Medulla oblongata (tissue), 1 donor: Measurements from ENCODE around the gene PRIMA1.

Source experiments
- DNase-seq: peaks from one replicate; pipeline ENCODE4 v3.0.0-alpha.2; 2015; ENCODE audit errors: extremely low spot score

Gene PRIMA1

DNA sequence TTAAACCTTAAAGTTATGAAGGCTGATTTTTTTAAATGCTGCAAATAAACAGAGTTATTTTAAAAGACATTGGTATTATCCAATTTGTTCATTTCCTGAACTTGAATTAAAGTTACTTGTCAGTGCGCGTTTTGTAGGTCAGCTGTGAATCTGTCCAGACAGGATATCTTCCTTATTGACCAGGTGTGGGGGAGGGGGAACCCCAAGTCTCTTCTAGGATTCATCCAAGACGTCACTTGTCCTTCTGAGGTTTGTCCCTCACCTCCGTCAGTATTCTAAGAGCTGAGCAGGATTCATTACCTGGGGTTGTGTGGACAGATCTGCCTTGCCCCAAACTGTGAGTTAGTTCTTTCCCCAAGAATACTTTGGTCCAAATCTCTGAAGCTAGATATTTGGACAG, 8.8 kb upstream of the PRIMA1 start:
- DNase-seq = no peak

DNA sequence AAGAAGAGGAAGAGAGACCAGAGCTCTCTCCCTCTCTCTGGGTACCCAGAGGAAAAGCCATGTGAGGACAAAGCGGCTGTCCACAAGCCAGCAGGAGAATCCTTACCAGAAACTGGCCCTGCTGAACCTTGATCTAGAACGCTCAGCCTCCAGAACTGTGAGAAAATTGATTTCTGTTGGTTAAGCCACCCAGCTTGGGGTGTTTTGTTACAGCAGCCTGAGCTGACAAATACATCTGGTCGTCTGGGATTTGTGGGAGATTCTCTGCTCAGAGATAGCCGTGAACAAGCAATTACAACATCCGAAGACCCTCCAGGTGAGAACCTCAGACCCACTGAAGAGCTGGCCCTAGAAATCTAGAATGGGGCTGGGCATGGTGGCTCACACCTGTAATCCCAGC, 6.5 kb upstream of the PRIMA1 start:
- no peak for DNase-seq

DNA sequence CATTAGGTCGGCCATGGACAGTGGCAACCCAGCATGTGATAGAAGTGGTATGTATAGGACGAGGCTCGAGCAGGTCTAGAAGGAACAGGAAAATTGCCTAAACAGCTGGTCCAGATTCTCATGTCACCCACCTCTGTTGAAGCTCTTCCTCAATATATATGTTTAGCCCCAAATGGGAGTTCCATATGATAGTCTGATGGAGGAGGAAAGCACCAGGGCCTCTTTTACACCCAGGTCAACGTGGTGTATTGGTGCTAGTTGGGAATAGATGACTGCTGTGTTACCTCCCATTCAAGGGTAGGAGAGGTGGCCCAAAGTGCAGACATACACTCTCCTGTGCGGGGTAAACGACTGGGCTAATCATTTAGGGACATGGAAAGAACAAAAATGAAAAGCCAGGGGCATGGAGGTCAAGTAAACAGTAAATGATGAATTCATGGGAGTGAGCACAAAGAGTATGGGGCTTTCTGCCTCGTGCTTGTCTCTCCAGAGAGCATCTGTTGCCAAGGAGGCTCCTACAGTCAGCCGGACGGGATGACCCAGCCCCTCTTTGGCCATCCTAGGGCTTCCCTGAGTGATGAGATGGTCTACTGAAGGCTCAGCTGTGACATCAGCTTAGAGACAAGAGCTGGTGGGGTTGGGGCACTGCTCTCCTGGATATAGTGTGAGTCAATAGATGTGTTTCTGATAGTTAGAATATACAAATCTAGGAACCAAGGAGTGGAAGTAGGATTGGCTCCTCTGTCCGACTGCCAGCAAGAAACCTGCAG, 5.5 kb upstream of the PRIMA1 start:
- DNase-seq = no peak

DNA sequence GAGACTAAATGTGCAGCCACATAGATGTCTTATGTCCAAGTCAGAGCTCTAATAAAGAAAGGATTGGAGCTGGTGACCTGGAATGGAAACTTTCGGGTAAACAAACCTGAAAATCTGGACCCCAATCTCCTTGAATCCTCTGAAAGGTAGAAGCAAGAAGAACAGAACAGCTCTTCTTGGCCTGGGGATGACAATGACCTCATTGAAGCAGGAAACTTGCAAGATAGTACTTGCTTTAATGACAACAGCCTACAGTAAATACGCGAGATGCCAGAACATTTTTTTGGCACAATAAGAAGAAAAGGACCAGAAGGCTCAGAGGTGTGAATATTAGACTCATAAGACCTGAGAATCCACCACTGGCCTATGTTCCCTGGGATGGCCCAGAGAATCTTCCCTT, 4.1 kb upstream of the PRIMA1 start:
- DNase-seq = no peak

DNA sequence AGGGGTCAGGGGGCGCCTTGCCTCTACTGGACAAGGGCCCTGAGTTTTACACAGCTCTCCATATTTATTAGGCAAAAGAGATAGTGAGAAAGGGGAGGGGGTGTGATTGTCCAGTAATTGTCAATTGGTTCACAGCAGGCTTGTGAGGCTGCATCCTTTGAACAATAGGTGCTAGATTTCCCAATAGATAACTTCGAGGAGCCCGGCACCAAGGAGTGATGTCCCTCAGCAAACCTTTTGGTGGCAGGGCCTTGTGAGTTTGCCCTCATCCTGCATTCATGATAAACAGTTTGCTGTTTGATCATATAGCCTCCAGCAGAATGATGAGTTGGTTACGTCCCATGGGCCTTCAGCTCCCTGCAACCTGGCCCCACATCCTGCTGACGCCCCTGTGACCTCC, 2.7 kb upstream of the PRIMA1 start:
- no peak for DNase-seq

DNA sequence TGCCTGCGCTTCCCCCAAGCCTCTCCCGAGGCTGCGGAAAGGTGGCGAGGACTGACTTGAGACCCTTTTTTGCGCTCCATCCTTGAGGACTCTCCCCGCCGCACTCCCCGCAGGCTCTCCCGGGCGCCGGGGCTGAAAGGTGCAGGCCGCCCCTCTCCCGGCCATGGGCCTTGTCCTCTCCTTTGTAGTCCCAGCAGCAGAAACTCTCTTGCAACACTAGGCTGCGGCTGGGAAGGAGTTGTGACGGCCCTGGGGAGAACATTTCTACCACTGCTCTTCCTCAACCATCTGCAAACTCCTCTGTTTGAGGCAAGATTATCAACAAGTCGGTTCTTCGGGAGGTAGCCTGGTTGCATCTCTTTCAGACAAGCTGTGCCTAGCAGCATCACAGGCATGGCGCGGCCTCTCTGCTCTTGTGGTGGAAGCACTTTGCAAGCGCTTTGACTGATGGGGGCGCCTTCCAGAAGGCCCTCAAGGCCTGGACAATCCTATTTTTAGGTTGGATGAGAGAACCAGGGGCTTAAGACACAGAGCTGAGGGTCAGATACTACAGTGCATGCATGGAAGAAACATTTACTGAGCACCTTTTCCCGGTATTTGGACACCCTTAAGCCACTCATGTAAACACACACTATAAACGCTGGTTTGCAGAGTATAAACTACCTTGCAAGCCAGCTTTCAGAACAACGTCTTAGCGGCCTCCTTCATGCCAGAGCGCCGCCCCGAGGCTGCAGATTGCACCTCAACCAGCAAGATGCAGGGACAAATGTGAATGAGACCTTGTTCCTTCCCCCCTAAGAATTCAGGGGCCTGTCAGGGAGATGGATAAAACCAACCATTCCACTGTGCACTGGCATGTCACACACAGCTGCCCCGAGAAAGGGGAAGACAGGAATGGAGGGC, 1.2 kb upstream of the PRIMA1 start:
- DNase-seq = no peak

DNA sequence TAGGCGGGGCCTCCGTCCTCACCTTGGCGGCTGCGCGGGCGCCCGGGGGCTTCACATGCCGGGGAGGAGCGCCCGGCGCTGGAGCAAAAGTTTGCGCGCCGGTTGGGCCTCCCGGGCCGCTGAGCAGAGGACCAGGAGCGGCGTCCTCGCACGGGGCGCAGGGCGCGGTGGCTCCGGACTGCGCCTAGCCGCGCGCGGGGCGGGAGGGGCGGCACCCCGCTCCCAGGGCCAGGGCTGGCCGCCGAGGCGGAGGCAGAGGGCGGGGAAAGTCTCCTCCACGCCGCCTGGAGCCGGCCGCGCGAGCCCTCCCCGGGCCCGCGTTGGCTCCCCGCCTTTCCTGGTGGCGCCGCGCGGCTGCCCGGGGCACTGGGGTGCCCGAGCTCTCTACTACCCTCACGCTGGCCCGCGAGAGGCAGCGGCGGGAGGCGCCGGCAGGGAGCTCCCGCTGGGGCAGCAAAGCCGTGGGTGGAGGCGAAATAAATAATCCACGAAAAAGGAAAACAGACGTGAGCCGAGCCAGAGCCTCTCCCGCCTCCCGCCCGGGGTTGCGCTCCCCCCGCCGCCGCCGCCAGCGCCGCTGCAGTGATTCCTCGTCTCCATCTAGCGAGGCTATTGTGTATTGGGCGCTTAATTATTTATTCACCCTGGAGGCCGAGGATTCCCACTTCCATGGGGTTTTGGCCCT, 400 bp upstream of the PRIMA1 start:
- peak; percentile 80 for DNase-seq

DNA sequence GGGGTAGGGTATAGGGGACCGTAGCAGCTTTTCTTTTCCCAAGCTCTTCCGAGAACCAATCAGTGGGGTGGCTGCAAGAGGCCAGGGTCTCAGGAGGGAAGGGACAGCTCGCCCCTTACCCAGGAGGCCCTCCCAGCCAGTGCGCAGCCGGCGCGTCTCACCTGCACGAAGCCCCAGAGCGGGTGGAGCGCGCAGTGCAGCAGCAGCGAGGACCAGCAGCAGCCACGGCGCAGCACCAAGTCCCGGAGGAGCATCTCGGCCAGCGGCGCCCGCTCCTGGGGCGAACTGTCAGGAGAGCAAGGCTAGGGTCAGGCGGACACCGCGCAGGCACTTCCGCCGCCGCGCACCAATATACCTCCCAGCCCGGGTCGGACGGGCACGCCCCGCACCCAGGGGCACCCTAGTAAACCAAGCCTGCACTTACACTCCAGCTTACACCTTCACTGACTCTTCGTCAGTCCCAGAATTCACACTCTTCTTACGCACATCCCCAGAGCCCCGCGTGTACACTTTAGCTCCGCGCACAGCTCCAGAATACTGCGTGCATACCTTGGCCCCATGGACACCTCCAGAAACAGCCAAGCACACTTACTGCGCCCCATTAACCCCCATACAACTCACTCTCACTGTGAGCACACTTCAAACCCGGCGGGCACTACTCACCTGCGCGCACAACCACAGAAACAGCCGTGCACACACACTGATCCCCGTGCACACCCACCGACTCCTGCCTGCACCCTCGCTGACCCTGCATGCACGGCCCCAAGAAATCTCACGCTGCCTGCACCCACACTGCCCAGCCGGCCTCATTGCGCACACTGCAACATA, 606 bp downstream of the PRIMA1 start:
- no peak for DNase-seq

DNA sequence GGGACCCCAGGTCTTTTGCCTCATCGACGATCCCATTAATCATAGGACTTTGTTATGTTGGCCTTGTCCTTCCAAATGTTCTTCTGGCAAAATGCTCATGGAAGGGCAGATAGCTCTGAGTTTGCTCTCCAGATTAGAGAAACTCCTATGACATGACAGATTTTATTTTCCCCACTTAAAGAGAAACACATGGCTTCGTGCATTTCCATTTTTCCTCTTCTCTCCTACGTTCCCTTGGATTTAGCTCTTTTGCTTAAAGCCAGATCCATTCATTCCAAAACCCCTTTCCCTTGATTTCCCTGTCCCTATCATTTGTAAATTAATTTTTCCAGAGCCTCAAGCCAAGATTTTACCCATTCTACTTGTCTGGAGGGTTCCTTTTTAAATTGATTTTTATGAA, 2.9 kb downstream of the PRIMA1 start:
- no peak for DNase-seq

DNA sequence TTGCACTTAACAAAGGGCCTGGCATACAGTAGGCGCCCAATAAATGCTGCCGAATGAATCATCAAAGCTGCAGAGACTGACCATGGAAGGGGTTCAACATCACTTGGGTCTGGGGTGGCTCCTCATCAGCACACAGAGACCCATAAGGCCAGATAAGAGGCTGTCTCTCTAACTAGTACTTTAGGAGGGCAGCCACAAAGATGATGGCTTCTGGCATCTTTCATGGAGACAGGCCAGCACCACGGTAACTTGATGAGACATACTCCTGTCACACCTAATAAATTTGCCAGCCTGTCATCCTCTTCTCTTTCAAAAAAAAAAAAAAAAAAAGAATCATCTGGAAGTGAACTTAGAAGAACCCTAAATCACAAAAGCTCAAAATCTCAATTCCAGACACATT, 3.4 kb downstream of the PRIMA1 start:
- no peak for DNase-seq

DNA sequence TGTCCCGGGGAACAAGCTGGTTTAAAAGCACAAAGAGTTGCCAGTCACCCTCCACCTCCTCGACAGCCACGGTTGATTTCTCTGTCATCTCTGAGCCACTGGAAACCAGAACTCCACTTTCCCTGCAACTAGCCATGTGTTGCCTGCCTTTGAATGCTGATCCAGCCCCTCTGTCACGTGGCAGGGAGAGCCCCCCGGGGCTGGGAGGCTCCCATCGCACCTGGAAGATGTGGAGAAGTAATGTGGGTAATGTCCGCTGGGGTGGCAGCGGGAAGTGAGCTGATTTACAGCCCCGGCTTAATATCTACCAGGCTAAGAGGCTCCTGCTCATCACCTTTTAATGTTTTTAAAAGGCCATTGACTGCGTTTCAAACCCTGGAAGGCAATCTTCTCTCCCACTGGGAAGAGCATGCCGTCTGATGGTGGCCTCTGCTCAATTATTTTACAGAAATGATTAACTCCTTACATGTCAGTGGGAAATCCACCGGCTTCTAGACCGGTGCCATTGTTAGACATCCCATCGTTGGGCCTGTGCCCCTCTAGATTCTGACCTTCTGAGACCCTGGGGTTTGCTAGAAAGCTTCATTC, 7.4 kb downstream of the PRIMA1 start:
- DNase-seq = no peak

DNA sequence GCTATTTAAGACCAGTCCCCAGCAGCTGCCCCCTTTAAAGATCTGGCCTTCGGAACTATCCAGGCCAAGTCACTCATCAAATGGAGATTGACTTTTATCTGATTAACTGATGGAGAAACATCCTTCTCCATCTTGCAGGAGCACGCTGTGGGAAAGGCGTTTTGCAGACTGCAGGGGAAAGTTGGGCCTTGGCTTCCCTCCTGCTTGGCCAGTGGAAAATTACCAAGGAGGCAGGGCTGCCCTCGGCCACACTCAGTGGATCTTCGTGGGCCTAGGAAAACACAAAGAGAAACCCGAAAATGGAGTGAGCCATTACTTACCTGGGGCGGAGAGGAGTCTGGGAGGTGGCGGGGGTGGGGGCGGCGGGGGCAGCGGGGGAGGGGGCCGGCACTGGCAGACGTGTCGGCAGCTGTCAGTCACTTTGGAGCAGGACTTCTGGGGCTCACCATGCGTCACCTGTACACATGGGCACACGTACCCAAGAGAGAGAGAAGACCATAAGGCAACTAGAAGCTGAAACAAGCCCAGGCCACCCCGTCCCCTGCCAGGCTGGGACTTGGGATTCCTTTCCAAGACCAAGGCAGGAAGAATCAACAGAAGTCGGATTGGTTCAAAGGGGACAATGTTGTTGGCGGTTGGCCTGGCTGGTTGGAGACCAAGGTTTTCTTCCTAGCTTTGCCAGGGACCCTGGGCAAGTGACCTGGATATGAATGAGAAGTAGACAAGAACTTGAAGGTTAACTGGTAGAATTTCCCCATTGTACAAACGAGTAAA, 9.2 kb downstream of the PRIMA1 start:
- DNase-seq = no peak

DNA sequence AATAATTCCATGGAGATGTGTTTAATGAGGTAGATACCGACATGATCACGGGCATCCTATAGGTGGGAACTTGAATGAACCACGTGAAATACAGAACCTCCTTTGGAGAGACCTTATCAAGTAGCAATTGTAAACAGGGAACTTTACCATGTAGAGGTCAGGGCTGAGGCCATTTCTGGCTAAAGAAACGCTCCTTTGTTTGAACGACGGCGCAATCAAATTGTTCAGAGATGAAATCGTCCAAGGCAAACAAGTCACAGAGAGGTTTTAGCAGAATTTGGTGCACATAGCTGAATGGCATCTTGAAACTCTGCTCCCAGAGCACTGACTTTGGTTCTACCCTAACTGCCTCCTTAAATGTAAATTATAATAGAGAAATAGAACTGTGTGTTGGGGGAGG, 9.8 kb downstream of the PRIMA1 start:
- DNase-seq = no peak

DNA sequence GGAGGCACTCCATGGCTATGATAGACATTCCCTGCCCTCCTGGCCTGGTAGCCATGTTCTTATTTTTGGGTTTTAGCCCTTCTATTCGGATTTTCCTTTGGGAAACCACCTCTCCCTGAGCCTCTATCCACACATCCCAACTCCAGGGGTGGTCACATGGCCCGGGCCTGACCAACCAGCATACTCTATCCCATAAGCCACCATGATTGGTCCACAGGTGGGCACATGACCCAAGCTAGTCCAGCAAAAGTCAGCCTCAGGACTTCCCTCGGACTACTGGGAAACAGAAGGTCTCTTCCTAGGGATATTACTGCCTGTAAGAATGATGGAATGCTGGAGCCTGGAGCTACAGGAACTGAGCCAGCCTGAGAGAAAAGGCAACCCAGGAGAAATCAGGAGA, 12.5 kb downstream of the PRIMA1 start:
- DNase-seq = no peak

DNA sequence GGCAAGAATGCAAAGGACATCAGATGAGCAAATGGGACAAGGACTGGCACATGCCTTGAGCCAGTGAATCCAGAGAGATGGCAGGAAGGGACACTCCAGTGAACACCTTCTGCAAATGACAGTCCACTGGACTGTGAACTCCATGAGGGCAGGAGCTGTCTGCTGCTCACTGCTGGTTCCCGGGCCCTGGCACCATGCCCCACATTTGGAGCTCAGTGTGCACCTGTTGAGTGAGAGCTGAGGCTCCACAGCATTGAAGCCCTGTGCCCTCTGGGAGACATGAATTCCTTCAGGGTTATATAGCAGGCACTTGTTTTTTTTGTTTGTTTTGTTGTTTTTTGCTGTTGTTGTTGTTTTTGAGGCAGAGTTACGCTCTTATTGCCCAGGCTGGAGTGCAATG, 13.1 kb downstream of the PRIMA1 start:
- no peak for DNase-seq

DNA sequence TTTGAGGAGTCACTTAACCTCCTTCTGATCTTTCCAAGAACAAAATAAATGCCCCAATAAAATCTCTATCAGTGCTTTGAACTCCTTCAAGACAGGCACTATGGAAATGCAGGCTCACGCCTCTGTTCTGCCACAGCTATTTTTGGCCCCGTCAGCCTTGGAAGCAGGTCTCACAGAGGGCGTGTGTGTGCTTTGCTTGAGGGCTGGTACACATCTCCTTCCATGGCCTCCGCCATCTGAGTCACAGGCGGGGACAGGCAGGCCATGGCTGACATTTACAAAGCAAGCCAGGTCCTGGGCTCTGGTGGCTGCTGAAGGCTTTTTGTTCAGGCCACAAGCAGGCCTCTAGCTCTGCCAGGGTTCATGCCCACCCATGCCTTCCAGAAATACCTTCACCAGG, 16.0 kb downstream of the PRIMA1 start:
- no peak for DNase-seq

DNA sequence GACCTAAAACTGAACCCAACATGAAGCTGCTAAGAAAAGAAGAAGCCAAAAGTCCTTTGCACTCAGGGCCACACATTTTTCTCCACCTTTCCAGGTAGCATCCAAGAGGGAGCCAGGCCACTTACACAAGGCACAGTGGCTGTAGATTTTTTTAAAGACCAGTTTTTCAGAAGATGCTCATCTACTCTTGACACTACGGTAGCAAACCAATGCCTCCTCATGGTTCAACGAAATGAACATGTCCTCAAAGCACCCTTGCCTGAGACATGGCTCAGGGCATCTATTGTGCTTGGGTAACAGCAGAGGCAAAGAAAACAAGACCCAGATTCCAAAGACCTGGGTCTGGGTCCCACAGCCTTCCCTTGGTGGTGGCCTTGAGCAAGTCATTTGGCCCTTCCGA, 22.3 kb downstream of the PRIMA1 start:
- DNase-seq = no peak

DNA sequence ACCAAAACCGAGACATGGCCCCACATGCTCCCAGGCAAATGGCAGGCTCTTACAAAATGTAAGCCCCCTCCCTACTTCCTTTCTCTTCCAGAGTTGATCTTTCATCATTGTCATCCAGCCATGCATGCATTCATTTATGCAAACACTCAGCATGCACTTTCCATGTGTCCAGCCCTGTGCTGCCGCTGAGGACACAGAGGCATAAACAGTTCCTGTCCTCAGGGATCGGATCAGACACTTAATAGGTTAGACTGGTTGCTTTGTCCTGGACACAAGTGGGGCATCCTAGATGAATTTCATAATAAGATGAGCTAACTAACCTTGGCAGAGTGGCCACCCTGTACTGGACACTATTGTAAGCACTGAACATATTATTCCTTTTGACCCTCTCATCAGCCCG, 23.1 kb downstream of the PRIMA1 start:
- no peak for DNase-seq

DNA sequence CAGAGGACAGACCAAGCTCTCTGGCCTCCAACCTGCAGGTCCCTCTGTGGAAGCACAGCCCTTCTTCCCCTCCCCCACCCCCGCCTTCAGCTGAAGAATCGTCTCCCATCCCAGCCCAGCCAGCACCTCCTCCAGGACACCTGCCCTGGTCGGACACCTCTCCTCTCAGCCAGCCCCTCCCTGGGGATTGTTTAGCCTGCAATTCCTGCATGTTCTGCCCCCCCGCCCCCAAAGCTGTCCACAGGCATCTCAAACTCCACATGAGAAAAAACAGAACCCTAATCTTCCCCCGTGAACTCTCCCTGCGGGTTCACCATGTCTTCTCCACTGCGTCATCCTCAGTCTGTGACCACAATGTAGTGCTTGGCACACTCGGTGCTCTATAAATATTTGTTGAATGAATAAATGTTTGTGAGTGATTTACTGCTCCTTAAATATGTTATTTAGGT, 24.1 kb downstream of the PRIMA1 start:
- DNase-seq = no peak

DNA sequence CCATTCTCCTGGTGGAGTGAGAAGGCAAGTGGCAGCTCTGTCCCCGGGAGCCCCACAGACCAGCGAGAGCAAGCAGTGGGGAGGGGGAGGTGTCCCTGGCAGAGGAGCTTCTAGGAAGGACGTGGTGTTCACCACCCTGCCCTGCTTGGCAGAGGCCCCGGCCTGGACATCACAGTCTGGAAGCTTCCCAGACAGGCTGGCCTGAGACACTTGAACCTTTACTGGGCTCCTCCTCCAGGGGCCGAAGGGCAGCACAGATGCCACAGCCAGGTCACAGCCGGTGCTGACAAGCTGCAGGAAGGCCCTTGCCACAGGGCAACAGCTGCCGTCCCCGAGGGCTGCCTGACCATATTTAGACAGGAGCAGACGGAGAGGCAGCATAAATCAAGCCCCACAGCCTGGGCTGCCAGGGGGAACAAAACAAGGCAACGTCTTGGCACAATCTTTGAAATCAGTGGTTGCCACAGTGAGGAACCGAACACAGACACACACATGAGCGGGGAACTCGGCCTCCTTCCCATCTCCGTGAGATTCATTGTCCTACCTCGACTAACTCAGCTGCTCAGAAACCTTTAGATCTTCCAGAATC, 28.5 kb downstream of the PRIMA1 start:
- DNase-seq = peak; percentile 64
